HCT116 (cell line): Measurements from ENCODE around the gene MYBPC3. TPM values are rescaled to one million over a fixed set of nuclear protein-coding genes. Genes with fewer than 3 reads are reported as not detected.

Experiments
- ATAC-seq: fragments of 200-7000 bp; cut with Tn5 transposase; 2 replicates; pipeline ENCODE4 v1.9.1; 2020; ENCODE audit warnings: mild to moderate bottlenecking, moderate library complexity
- BruUV-seq: library from RNA; stranded (reverse); fragments of 400-500 nt; replicated peaks from 2 replicates; lab custom pipeline; 2021; lab: Mats Ljungman, UMichigan
- CTCF ChIA-PET: fragments of 300-600 bp; sonication (Branson Sonifier 250); formaldehyde crosslinking; loops from one replicate; lab custom pipeline; 2021; ENCODE audit warnings: antibody characterized with exemption; lab: Charles Lee
- POLR2A ChIA-PET: fragments of 300-600, 350-600 bp; sonication (Branson Sonifier 250); formaldehyde crosslinking; loops from one replicate; lab custom pipeline; 2021; ENCODE audit warnings: antibody characterized with exemption; lab: Charles Lee
- RAD21 ChIA-PET, 2 experiments: fragments of 300-600 bp; sonication (Branson Sonifier 250); formaldehyde crosslinking; loops; one replicate each; lab custom pipeline; 2023; ENCODE audit warnings: low total read pairs in 2 of 2; ENCODE audit not compliant: uncharacterized antibody in 2 of 2, unreplicated experiment in 2 of 2, low non-redundant PET in 1 of 2; lab: Charles Lee
- DNase-seq: peaks from one replicate; pipeline ENCODE4 v3.0.0-alpha.2; 2010; ENCODE audit warnings: low read depth, low spot score
- H2AFZ ChIP-seq: fragments of 200-600 bp; shearing (Covaris generic), sonication (generic); 2 replicates; pipeline ENCODE4 v1.6.1; 2017; ENCODE audit warnings: low read depth, mixed run types, mixed read lengths, antibody characterized with exemption, low read length; ENCODE audit not compliant: poor library complexity, severe bottlenecking
- H3K27ac ChIP-seq: 2 replicates; pipeline ENCODE4 v1.5.1; 2012; ENCODE audit warnings: low read depth, low read length
- H3K27me3 ChIP-seq: fragments of 200-600 bp; sonication (generic); 2 replicates; pipeline ENCODE4 v1.6.1; 2016; ENCODE audit warnings: mixed run types, low read length, mixed read lengths; ENCODE audit not compliant: insufficient read depth
- H3K36me3 ChIP-seq, 2 experiments: fragments of 200-500 bp in 1 of 2; fragments of 200-600 bp in 1 of 2; sonication (Bioruptor generic) in 1 of 2; sonication (generic) in 1 of 2; 2 replicates each; pipeline versions ENCODE4 v1.5.1 to v1.6.1; 2014 to 2016; ENCODE audit warnings: low read length in 2 of 2, inconsistent platforms in 1 of 2, mixed read lengths in 1 of 2, mixed run types in 1 of 2; ENCODE audit not compliant: insufficient read depth in 2 of 2, control insufficient read depth in 1 of 2
- H3K4me1 ChIP-seq, 2 experiments: fragments of 200-600 bp in 1 of 2; sonication (generic) in 1 of 2; 2 replicates each; pipeline versions ENCODE4 v1.5.1 to v1.6.1; 2012 to 2017; ENCODE audit warnings: low read length in 2 of 2, inconsistent platforms in 1 of 2, mild to moderate bottlenecking in 1 of 2, mixed read lengths in 1 of 2, mixed run types in 1 of 2, moderate library complexity in 1 of 2; ENCODE audit not compliant: insufficient read depth in 2 of 2, control insufficient read depth in 1 of 2
- H3K4me2 ChIP-seq: fragments of 200-600 bp; sonication (generic); 2 replicates; pipeline ENCODE4 v1.6.1; 2017; ENCODE audit warnings: mixed run types, low read length, mixed read lengths
- H3K4me3 ChIP-seq, 2 experiments: fragments of 200-600 bp in 1 of 2; sonication (generic) in 1 of 2; replicated peaks in 1 of 2; 2 replicates each; pipeline ENCODE4 v1.5.1; 2011 to 2016; ENCODE audit warnings: low read length in 2 of 2, control low read depth in 1 of 2, low read depth in 1 of 2, mild to moderate bottlenecking in 1 of 2, mixed read lengths in 1 of 2, mixed run types in 1 of 2
- H3K79me2 ChIP-seq: fragments of 200-600 bp; sonication (generic); 2 replicates; pipeline ENCODE4 v1.6.1; 2017; ENCODE audit warnings: mild to moderate bottlenecking, mixed run types, low read length, moderate library complexity, mixed read lengths; ENCODE audit not compliant: insufficient read depth
- H3K9ac ChIP-seq: fragments of 200-600 bp; sonication (generic); 2 replicates; pipeline ENCODE4 v1.6.1; 2016; ENCODE audit warnings: low read length, mixed read lengths
- H3K9me2 ChIP-seq: fragments of 200-600 bp; sonication (generic), shearing (Covaris generic); 2 replicates; pipeline ENCODE4 v1.6.1; 2017; ENCODE audit warnings: mixed run types, mild to moderate bottlenecking, moderate library complexity; ENCODE audit not compliant: insufficient read depth
- H3K9me3 ChIP-seq, 2 experiments: fragments of 200-500 bp in 1 of 2; fragments of 200-600 bp in 1 of 2; sonication (Bioruptor generic) in 1 of 2; sonication (generic) in 1 of 2; 2 replicates each; pipeline ENCODE4 v1.6.1; 2014 to 2017; ENCODE audit warnings: low read length in 2 of 2, mixed read lengths in 2 of 2, inconsistent platforms in 1 of 2, low read depth in 1 of 2, mild to moderate bottlenecking in 1 of 2, mixed run types in 1 of 2, moderate library complexity in 1 of 2; ENCODE audit not compliant: control insufficient read depth in 1 of 2, insufficient read depth in 1 of 2
- H4K20me1 ChIP-seq: fragments of 200-600 bp; sonication (generic), shearing (Covaris generic); 2 replicates; pipeline ENCODE4 v1.6.1; 2017; ENCODE audit warnings: mixed run types, mild to moderate bottlenecking, moderate library complexity; ENCODE audit not compliant: insufficient read depth
- CTCF ChIP-seq, 3 experiments: fragments of 200-600 bp in 1 of 3; sonication (generic) in 1 of 3; IDR thresholded peaks in 2 of 3; conservative IDR thresholded peaks in 1 of 3; 2 replicates each; pipeline ENCODE4 v1.5.1; 2012 to 2017; ENCODE audit warnings: low read depth in 2 of 3, low read length in 2 of 3, antibody characterized with exemption in 1 of 3, borderline replicate concordance in 1 of 3, control low read depth in 1 of 3, mild to moderate bottlenecking in 1 of 3, mixed read lengths in 1 of 3, mixed run types in 1 of 3, moderate library complexity in 1 of 3; ENCODE audit not compliant: insufficient read depth in 1 of 3
- EGR1 ChIP-seq: IDR thresholded peaks from 2 replicates; pipeline ENCODE4 v1.6.1; 2012; ENCODE audit warnings: low read depth
- EZH2 ChIP-seq: fragments of 200-600 bp; sonication (generic); IDR thresholded peaks from 2 replicates; pipeline ENCODE4 v1.6.1; 2017; ENCODE audit warnings: antibody characterized with exemption, mixed run types
- EZH2phosphoT487 ChIP-seq: fragments of 200-600 bp; IDR thresholded peaks from 2 replicates; pipeline ENCODE4 v1.6.1; 2018; ENCODE audit warnings: antibody characterized with exemption, borderline replicate concordance
- FOSL1 ChIP-seq: IDR thresholded peaks from 2 replicates; pipeline ENCODE4 v1.6.1; 2012; ENCODE audit warnings: low read depth
- JUND ChIP-seq: IDR thresholded peaks from 2 replicates; pipeline ENCODE4 v1.6.1; 2012
- MAX ChIP-seq: IDR thresholded peaks from 2 replicates; pipeline ENCODE4 v1.6.1; 2012
- POLR2A ChIP-seq: IDR thresholded peaks from 2 replicates; pipeline ENCODE4 v1.7.0; 2011; ENCODE audit warnings: borderline replicate concordance; ENCODE audit not compliant: insufficient read depth, insufficient read length; ENCODE audit errors: extremely low read depth
- POLR2AphosphoS5 ChIP-seq: IDR thresholded peaks from 2 replicates; pipeline ENCODE4 v1.6.1; 2011; ENCODE audit warnings: mild to moderate bottlenecking, low read depth, low read length, moderate library complexity
- SIN3A ChIP-seq: IDR thresholded peaks from 2 replicates; pipeline ENCODE4 v1.6.1; 2012; ENCODE audit warnings: low read depth
- SP1 ChIP-seq: IDR thresholded peaks from 2 replicates; pipeline ENCODE4 v1.6.1; 2012; ENCODE audit warnings: low read depth
- SRF ChIP-seq: IDR thresholded peaks from 2 replicates; pipeline ENCODE4 v1.6.1; 2012; ENCODE audit warnings: low read depth
- TCF7L2 ChIP-seq: IDR thresholded peaks from 2 replicates; pipeline ENCODE4 v1.7.0; 2011; ENCODE audit warnings: borderline replicate concordance, inconsistent platforms; ENCODE audit not compliant: insufficient read depth, insufficient read length; ENCODE audit errors: extremely low read depth
- ZFX ChIP-seq: fragments of 450-650 bp; IDR thresholded peaks from 2 replicates; pipeline ENCODE4 v1.6.1; 2017
- ZNF274 ChIP-seq: fragments of 200-500 bp; sonication (Bioruptor generic); IDR thresholded peaks from 2 replicates; pipeline ENCODE4 v1.6.1; 2014; ENCODE audit warnings: mild to moderate bottlenecking, low read depth, low read length, inconsistent platforms
- intact Hi-C: fragments of 100-400 bp; cut with micrococcal nuclease; formaldehyde crosslinking; loops from 2 replicates; pipeline ENCODE4 v1.10.0; 2022
- total RNA-seq: library from RNA; stranded (reverse); gene quantifications from one replicate; pipeline ENCODE4 v1.2.1, GENCODE V29; 2021; ENCODE audit not compliant: unreplicated experiment
- TF ChIP-seq, protein P1 (sequence below): IDR thresholded peaks from 2 replicates; pipeline ENCODE4 v1.6.1; 2012
- TF ChIP-seq, protein P2 (sequence below): IDR thresholded peaks from 2 replicates; pipeline ENCODE4 v1.6.1; 2012; ENCODE audit warnings: low read depth

The MYBPC3 gene
- total RNA-seq, 1 experiment from 2014 or later = 0.25 TPM

DNA sequence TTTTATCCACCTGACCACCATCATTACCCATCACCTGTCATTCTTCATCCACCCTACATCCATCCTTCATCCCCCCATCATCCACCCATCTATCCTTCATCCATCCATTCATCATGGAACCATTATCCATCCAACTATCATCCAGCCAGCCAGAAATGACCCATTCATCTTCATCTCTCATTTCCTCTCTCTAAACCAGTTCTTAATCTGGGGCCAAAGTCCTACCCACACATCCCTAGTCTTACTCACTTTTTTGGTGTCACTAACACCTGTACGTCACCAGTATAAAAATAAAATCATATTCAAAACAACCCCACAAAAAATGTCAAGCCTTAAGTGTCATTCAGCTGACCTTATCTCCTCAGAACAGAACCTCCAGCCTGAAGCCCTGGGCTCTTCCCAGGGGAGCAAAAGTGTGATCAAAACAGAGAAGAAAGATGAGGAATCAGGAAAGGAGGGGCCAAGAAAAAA, 13.6 kb upstream of the MYBPC3 start:
- RAD21 ChIA-PET = no interaction called here
- Histone ChIP-seq H3K9ac (no peak overlapping the region), H3K27ac (no peak overlapping the region), H3K27me3 (no peaks in the 10 kb centered on the region), H3K36me3 (no peaks in the 10 kb centered on the region), H3K9me2 (no peaks in the 10 kb centered on the region), H3K4me2 (no peak overlapping the region), H3K4me1 (no peaks in the 10 kb centered on the region), H4K20me1 (no peaks in the 10 kb centered on the region), H3K79me2 (no peaks in the 10 kb centered on the region), H3K4me3 (no peak overlapping the region), H3K9me3 (no peaks in the 10 kb centered on the region), H2AFZ (no peak overlapping the region)
- TF ChIP-seq FOSL1 (no peak), SIN3A (no peak), EGR1 (no peak), POLR2AphosphoS5 (no peak), POLR2A (no peak), ZNF274 (no peak), CTCF (IDR thresholded peaks at IDR 0.05 in 2 of 3, conservative IDR thresholded peaks at IDR 0.05 in 1 of 3; ENCODE audit: borderline replicate concordance in 1 of 3, insufficient read depth in 1 of 3, low read depth in 2 of 3, low read length in 2 of 3) (no peak)
- CTCF ChIA-PET = no interaction called here
- POLR2A ChIA-PET = no interaction called here
- BruUV-seq = no TSS peak
- intact Hi-C loops = no loop called here
- no peak for DNase-seq
- ATAC-seq = no peak

- Histone ChIP-seq H3K27me3 (no peaks in the 10 kb centered on the region), H3K9me3 (no peaks in the 10 kb centered on the region), H3K27ac (no peak overlapping the region), H2AFZ (no peak overlapping the region), H4K20me1 (no peaks in the 10 kb centered on the region), H3K9me2 (no peaks in the 10 kb centered on the region), H3K36me3 (no peaks in the 10 kb centered on the region), H3K4me3 (no peak overlapping the region), H3K4me2 (no peak overlapping the region), H3K4me1 (no peaks in the 10 kb centered on the region), H3K9ac (no peak overlapping the region), H3K79me2 (no peaks in the 10 kb centered on the region)
- RAD21 ChIA-PET = no interaction called here
- DNase-seq = no peak
- intact Hi-C loops = no loop called here
- CTCF ChIA-PET = no interaction called here
- POLR2A ChIA-PET = no interaction called here
- BruUV-seq = no TSS peak
- no peak for ATAC-seq
- TF ChIP-seq POLR2AphosphoS5 (no peak), ZFX (no peak), EZH2 (no peak), ZNF274 (no peak), TCF7L2 (no peak), SP1 (no peak), EZH2phosphoT487 (no peak), SRF (no peak), SIN3A (no peak), MAX (no peak), JUND (no peak)
- TF ChIP-seq, protein P1, sequence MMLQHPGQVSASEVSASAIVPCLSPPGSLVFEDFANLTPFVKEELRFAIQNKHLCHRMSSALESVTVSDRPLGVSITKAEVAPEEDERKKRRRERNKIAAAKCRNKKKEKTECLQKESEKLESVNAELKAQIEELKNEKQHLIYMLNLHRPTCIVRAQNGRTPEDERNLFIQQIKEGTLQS = no peak
- TF ChIP-seq, protein P2, sequence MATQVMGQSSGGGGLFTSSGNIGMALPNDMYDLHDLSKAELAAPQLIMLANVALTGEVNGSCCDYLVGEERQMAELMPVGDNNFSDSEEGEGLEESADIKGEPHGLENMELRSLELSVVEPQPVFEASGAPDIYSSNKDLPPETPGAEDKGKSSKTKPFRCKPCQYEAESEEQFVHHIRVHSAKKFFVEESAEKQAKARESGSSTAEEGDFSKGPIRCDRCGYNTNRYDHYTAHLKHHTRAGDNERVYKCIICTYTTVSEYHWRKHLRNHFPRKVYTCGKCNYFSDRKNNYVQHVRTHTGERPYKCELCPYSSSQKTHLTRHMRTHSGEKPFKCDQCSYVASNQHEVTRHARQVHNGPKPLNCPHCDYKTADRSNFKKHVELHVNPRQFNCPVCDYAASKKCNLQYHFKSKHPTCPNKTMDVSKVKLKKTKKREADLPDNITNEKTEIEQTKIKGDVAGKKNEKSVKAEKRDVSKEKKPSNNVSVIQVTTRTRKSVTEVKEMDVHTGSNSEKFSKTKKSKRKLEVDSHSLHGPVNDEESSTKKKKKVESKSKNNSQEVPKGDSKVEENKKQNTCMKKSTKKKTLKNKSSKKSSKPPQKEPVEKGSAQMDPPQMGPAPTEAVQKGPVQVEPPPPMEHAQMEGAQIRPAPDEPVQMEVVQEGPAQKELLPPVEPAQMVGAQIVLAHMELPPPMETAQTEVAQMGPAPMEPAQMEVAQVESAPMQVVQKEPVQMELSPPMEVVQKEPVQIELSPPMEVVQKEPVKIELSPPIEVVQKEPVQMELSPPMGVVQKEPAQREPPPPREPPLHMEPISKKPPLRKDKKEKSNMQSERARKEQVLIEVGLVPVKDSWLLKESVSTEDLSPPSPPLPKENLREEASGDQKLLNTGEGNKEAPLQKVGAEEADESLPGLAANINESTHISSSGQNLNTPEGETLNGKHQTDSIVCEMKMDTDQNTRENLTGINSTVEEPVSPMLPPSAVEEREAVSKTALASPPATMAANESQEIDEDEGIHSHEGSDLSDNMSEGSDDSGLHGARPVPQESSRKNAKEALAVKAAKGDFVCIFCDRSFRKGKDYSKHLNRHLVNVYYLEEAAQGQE = no peak
These were observed 8.9 kb upstream of the MYBPC3 start for GRCh38 chr11:47361419-47361818.
